T-helper 2 cell (primary cell): ENCODE measurements around the gene DDR1.

Experiments used
- DNase-seq, 5 experiments: peaks; one replicate each; pipeline versions ENCODE4 v3.0.0 to v3.0.0-alpha.2; 2012 to 2022

DDR1 gene

DNA sequence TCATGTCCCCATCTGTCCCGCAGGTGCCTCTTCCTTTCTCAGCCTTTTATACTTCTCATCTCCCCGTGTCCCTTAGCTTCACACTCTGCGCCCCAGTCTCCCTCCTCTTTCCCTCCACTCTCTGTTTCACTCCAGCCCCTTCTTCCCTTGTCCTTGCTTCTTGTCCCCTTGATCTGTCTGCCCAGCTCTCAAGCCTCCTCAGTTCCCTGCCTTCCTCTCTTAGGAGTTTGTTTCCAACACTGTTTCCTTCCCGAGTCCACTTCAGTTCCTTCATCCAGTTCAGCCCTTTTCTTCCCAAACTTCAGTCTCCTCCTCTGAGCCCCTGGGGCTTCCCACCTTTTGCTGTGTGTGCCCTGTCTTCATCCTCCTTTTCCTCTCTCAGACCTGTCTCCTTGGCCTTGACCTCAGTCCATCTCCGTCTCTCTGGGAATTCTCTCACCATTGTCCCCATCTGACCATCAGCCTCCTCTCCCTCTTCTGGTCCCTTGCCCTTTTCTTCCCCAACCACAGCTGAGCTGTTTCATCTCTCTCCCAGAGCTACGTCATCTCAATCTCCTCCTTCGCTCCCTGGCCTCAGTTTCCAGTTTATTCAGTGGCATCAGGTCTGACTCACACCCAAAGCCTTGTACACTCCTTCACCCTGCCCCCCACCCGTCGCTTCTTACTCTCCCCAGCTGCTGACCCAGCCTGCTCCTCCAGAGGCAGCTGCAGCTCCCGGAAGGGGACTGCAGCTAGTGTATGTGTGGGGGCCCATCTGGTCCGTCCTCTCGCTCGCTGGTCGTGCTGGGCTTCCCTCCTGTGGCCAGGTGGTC is 2.7 kb upstream of the DDR1 start:
- no peak for DNase-seq

- no peak for DNase-seq
Measured at GRCh38 chr6:30882204-30882758, 2.0 kb upstream of the DDR1 start.

- no peak for DNase-seq
Measured at GRCh38 chr6:30882759-30883684, 1.3 kb upstream of the DDR1 start.

DNA sequence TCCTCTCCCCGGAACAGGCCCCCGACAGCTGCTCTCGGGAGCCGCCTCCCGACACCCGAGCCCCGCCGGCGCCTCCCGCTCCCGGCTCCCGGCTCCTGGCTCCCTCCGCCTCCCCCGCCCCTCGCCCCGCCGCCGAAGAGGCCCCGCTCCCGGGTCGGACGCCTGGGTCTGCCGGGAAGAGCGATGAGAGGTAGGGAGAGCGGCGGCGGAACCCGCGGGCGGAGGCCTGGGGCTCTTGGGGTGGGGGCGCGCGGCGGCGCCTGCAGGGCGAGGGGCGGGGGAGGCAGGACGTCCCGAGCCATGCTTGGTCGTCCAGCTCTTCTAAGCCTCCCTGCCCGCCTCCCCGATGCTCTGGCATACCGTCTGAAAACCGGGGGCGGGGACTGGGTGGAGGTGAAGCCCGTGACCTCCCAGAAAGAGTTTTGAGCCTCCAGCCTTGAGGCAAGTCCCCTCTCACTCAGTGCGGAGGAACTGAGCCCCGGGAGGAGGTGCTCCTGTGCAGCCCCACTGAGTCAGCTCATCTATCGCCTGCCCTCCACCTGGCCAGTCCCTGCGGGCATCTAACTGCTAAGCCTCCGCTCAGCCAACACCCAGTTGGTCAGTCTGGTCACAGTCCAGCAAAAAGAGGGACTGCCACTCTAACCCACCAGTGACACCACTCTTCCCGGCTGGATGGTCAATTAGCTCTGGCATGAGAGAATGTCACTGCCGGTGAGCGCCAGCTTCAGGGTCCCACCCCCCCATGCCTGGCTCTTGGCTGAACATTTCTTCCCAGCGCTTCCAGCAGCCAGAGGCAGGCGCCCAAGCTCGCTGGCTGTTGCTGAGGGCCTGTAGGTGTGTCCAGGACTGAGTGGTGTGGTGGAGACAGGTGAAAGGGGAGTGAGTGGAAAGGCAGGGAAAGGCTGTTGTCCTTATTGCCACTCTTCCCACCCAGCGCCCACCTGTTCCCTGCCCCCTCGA is 482 bp downstream of the DDR1 start:
- peak in 4 of 5 experiments; percentile 13 to 18 (median 16) for DNase-seq

- no peak for DNase-seq
Measured at GRCh38 chr6:30885481-30885998, 1.2 kb downstream of the DDR1 start.

DNA sequence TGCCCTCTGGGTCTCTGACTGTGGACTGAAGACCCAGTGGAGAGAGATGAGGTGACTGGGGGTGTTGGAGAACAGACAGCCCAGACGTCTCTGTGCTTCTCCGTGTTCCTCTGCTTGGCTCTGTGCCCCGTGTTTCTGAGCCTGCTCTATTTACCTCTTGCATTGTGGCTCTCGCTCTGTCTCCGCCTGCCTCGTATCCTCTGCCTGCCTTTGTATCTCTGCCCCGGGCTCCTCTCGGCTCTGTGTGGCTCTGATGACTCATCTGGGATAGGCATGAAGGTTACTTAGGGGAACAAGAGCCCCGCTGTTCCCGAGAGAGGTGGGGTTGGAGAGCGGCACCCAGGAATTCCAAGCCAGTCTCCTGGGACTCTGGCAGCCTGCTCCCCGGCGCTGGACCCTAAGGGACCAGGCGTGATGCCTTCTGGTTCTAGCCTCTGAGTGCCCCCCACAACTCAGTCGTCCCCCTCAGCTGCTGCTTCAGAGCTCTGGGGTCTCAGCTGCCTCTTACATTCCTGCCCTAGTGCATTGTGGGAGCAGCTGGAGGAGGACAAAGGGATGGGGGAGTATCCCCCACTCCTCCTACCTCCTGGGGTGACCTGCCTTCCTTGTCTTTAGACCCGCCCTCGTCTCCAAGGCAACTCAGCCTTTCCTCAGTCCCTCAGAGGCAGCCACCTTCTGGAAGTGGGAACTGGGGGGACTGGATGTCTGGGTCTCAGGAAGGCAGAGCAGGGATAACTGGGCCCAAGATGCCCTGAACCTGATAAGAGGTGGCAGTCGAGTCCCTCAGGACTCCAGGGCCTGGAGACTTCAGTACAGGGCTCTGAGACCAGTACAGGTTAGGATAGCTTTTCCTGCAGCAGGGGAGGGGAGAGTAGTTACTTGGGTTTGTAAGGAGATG is 1.9 kb downstream of the DDR1 start:
- DNase-seq: no peak

- DNase-seq: no peak
Measured at GRCh38 chr6:30886897-30887255, 2.6 kb downstream of the DDR1 start.

- no peak for DNase-seq
Measured at GRCh38 chr6:30887901-30888815, 3.8 kb downstream of the DDR1 start.

- DNase-seq: no peak
Measured at GRCh38 chr6:30888816-30889495, 4.6 kb downstream of the DDR1 start.

DNA sequence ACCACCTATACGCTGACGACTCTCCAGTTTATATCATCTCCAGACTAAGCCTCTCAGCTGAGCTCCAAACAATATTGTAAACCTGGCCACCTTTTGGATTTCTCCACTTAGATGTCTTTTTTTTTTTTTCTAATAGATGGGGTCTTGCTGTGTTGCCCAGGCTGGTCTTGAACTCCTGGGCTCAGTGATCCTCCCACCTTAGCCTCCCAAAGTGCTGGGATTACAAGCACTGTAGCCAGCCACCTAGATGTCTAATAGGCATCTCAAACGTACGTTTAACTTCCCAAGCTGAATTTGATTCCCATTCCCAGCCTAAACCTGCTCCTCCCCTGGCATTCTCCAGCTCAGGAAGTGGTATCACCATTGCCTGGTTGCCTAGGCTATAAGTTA is 5.2 kb downstream of the DDR1 start:
- DNase-seq: no peak

DNA sequence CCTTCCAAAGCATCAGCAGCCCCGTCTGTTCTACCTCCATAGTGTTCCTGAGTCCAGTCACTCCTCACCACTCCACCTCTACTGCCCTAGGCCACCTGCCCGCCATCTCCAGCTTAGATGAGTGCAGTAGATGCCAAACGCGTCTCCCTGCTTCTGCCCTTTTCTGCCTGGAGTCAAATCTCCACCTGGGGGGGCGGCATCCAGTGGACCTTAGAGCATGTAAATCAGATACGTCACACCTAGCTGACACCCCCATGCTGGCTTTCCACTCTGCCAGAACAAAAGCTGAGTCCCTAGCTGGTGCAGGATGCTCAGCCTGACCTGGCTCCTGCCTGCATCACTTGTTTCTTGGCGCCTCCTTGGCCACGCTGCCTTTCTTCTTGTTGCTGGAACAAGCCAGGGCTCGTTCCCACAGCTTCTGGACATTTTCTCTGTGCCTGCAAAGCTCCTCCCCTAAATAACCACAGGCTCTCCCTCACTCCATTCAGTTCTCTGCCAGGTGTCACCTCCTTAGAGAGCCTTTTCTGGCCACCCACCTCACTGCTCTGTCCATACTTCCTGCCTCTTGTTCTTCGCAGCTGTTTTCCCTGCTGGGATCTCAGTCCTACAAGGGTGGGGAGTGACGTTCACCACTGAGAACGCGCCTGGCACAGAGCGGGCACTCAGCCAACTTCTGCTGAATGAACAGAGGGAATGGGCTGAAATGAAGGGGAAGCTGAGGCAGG is 5.8 kb downstream of the DDR1 start:
- DNase-seq: no peak

GRCh38 chr6:30890646-30891449 is 6.5 kb downstream of the DDR1 start:
- no peak for DNase-seq

DNA sequence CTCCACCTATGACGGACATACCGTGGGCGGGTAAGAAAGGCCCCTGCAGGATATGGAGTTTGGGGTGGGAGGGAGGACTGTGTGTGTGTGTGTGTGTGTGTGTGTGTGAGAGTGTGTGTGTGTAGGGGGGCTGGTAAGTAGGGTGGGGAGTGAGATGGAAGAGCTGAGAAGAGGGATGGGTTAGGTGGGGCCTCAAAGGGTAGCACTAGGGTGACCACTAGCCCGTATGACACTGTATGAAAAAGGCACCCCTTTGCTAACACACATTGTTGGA is 7.1 kb downstream of the DDR1 start:
- no peak for DNase-seq

GRCh38 chr6:30891816-30892538 is 7.7 kb downstream of the DDR1 start:
- DNase-seq: no peak

DNA sequence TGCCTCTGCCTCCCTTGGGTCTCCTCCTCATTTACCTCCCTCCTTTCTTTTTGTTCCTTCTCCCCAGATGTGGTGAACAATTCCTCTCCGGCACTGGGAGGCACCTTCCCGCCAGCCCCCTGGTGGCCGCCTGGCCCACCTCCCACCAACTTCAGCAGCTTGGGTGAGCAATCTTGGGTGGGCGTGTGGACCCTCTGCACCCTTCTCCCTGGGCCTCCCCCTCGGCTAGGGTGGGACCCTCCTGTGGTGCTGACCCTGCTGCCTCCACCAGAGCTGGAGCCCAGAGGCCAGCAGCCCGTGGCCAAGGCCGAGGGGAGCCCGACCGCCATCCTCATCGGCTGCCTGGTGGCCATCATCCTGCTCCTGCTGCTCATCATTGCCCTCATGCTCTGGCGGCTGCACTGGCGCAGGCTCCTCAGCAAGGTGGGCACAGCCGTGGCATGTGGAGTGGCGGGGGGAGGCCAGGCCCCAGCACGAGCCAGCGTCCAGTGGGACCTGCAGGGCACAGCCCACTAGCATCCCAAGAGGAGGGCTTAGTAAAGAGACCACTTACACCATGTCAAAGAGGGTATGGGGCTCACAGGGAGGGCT is 8.8 kb downstream of the DDR1 start:
- no peak for DNase-seq

- no peak for DNase-seq
Measured at GRCh38 chr6:30893666-30894065, 9.3 kb downstream of the DDR1 start.

DNA sequence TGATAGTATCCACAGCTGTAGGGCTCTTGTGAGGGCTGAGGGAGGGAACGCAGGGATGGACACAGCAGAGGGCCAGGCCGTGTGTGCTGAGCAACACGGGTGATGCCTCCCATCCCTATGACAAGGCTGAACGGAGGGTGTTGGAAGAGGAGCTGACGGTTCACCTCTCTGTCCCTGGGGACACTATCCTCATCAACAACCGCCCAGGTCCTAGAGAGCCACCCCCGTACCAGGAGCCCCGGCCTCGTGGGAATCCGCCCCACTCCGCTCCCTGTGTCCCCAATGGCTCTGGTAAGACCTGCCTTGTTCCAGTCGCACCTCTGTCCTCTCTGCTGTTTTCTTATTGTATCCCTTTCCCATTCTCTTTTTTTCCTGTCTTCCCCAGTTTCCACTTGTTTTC is 10.1 kb downstream of the DDR1 start:
- no peak for DNase-seq
